NCI-H1105 treated with DMSO at 0.1 percent for 48 hours (cell line): ENCODE results near the gene ROR2.

Source experiments
- DNase-seq: peaks from one replicate; lab custom pipeline; 2025; lab: John Stamatoyannopoulos, UW

Gene ROR2

GRCh38 chr9:91900055-91900796 lies 49.8 kb downstream of the ROR2 start:
- DNase-seq = no peak

DNA sequence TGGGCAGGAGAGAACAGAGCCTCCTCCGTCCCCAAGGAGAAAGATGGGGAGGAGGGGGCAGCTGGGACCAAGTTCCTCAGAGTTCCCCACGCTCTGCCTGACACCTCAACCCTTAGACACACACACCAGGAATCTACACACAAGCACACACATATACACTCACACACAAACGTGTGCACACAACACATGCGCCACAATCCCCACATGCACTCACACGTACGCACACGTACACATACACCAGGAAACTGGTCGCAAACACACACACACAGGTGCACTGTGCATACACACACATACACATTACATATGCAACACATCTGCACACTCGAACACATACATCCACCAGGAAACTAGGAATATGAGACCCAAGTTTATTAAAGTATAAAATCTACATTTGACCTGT lies 50.4 kb downstream of the ROR2 start:
- DNase-seq = no peak

- no peak for DNase-seq
These were observed 50.8 kb downstream of the ROR2 start for GRCh38 chr9:91899219-91899563.

DNA sequence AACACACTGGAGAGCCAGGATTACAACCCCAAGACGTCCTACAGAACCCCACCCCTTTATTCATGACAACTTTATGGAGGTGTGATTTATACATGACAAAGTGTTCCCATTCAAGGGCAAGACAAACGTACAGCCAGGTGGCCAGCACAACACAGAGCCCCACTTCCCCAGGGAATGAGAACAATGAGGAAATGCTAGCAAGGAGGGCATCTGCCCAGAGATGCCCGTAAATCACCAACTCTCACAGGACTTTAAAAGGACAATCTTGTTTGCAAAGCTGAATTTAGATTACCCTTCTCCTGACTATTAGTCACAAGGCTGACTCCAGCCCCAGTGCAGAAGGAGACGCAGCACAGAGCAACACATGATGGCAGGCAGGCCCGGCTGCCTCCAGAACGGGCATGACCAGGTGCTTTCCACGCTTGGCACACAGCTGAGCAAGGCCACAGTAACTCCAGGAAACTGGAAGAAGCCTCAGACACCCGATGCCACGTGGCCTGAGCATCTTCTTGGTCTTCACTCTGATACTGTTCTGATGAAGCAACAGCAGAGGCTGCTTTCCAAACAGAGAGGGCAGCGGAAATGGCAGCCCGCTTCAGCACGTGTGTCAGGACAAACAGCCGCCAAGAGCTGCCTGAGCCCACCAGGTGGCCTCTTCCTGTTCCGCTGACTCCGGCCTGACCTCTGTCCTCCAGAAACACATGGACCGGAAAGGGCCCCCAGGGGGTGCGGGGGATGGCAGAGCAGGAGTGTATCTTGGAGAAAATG lies 51.4 kb downstream of the ROR2 start:
- DNase-seq = peak; percentile 13

- DNase-seq = no peak
These were observed 52.8 kb downstream of the ROR2 start for GRCh38 chr9:91897201-91897600.

DNA sequence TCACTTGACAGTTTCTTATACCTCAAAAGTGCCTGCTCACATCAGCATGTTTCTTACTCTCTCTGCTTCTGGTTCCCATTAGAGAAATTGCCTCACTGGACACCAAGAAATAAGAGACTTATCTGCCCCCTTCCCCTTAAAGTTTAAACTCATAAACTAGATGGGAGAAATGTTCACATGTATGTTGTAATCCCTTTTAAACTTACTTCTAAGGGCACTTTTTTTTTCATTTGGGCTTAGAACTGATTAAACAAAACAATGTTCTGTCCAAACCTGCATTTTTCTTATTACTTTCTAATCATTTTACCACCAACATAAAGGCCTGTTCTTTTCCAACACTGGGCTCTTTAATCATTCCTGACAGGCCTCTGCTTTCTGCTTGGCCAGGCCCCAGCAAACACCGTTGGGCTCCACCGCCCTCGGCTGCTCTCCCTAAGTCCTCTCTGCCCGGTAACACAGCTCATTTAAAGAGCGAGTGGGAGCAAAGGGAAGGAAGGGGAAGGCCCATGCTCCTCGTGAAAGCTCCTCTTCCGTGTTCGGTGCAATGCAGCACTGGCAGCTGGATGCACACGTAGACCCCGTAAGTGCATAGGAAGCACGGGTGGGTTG lies 53.4 kb downstream of the ROR2 start:
- DNase-seq = no peak

- no peak for DNase-seq
These were observed 53.9 kb downstream of the ROR2 start for GRCh38 chr9:91896097-91896496.

DNA sequence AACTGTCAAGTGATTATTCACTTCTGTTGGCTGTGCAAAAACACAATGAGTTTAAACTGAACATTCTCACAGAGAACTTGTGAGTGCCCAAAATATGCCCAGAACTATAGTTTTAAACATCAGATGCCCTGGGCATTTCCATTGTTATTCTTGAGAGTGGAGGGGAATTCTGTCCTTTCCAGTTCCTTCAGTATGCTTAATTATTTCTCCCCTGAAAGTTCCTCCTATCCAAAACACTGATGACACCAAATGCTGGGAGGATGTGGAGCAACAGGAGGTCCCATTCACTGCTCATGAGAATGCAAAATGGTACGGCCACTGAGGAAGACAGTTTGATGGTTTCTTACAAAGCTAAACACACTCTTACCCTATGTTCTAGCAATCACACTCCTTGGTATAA lies 55.5 kb downstream of the ROR2 start:
- no peak for DNase-seq

DNA sequence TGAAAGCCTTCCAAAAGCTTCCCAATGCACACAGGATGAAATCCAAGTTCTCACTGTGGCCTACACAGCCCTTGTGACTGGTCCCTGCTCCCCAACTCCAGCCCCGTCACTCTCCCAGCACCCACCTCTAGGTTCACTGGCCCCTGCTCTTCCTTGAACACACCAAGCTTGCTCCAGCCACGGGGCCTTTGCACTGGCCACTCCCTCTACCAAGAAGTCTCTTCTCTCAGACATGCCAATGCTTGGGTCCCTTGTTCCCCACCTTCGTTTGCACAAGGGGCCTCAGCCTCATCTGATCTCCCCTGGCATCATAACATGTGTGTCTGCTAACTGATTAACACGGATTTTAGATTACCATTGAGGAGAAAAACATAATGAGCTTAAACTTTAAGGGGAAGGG lies 56.0 kb downstream of the ROR2 start:
- DNase-seq = no peak

GRCh38 chr9:91891915-91892314 lies 58.1 kb downstream of the ROR2 start:
- no peak for DNase-seq

DNA sequence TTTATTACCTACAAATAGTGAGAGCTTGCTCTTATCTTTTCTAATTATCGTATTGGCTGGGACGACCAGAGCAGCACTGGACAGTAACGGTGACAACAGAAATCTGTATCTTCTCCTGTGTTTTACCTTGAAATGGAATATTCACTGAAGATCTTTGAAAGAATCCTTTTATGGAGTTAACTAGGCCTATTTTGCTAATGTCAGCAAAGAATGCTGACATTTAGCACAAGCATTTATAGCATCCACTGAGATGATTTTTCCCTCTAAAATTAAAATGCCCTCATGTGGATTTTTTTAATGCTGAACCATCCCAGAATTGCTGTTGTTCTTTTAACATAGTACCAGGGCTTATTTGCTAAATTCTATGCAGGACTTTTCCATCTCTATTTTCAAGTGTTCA lies 59.4 kb downstream of the ROR2 start:
- DNase-seq = no peak

GRCh38 chr9:91889161-91889911 lies 60.7 kb downstream of the ROR2 start:
- no peak for DNase-seq

- no peak for DNase-seq
These were observed 63.5 kb downstream of the ROR2 start for GRCh38 chr9:91886414-91887076.

DNA sequence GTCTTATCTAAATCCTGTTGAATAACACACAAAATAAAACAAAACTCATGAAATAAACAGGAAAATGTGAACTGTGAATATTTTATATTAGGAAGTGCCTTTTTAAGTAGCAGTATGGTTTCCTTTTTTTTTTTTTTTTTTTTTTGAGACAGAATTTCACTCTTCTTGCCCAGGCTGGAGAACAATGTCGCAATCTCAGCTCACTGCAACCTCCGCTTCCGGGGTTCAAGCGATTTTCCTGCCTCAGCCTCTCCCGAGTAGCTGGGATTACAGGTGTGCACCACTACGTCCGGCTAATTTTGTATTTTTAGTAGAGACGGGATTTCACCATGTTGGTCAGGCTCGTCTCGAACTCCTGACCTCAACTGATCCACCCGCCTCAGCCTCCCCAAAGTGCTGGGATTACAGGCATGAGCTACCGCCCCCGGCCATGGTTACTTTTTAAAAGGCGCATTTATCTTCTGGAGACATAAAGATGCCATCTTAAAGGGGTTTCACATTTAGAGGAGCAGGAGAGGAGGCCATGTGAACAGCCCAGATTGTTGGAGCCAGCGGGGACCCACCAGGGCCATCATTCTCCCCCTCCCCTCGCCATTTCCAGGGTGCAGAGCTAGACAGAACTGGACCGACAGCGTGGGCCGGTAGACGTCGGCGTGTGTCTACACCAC lies 64.1 kb downstream of the ROR2 start:
- no peak for DNase-seq

DNA sequence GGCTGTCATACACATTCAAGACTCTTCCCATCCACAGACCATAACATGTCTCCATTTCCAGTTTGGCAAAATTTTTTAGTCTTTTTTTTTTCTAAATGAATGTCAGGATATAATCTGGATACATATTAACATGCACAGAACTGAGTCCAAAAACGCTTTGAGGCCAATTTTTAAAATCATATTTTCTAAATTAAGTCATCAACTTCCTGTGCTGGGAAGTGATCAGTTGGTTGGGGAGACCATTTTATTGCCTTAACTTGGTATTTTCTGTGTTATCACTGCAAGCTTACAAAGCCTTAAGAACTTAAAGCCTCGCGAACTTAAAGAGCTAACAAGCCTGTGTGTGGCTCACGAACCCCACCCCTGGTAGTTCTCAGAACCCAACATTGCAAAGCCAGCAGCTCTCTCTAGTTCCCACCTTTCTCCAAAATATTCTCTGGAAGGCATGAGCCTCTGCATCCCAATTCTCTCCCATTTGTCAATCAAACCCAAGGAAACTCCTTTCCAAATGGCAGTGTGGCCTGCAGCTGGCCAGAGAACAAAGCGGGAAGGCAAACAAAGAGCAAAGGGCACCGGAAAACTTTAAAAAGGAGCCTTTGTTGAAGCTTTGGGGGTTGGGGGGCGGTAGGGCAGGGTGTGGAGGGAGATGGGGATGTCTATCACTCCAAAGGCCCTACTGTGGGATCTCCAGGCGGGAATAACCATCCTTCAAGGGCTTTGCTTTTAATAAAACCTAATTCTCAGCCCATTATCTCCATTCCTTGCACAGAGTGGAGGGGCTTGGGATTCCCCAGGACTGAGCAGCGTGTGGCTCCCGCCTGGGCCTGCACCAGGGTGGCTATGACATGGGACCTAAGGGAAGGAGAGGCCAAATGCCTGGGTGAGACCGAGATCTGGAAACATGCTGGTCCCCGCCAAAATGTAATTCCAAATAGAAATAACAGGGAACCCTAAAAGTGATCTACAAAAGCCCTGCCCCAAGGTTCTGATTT lies 65.0 kb downstream of the ROR2 start:
- no peak for DNase-seq

DNA sequence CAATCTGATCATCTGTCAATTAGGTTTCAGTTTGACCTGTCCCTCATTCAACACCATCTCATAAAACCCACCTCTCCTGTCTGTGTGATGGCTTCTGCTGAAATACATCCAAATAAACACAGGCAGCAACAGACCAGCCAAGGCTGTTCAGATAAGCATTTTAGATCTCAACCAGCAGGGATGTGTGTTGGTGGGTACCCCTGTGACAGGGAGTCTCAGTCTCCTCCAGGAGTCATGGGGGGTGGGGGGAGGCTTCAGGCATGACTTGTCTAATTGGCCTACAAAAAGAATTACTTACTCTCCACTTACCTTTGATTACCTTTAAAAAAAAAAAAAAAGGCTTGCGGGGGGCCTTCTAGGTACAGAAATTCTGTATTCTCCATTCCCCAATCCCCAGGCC lies 65.9 kb downstream of the ROR2 start:
- DNase-seq = no peak

GRCh38 chr9:91883503-91883902 lies 66.5 kb downstream of the ROR2 start:
- DNase-seq = no peak

GRCh38 chr9:91882627-91883026 lies 67.4 kb downstream of the ROR2 start:
- DNase-seq = no peak

DNA sequence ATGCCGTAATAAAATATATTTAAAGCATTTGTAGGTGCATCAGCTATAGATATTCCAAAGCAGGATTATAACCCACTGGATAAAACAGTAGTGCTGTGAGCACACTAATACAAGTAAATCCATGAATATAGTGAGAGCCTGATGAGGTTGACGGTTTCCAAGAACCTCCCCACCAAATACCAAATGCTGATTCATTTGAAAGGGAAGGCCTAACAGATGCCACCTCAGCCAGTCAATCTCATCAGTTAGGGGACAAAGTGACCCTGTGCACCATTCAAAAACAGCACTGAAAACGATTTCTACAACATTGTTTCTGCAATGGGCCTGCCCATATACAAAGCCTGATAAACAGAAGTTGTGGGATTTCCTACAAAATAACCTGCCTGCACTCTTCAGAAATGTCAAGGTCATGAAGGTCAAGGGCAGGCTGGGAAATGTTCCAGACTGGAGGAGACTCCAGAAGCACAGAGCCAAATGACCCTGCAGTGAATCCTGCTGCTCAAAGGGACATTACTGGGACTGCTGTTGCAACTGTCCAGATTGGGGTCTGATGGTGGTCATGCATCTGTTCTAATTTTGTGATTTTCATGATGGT lies 69.6 kb downstream of the ROR2 start:
- no peak for DNase-seq

- DNase-seq = no peak
These were observed 70.8 kb downstream of the ROR2 start for GRCh38 chr9:91879231-91879630.
